Calu3 (cell line): ENCODE results near the gene TRIAP1. TPM values are rescaled to one million over a fixed set of nuclear protein-coding genes. Genes with fewer than 3 reads are reported as not detected.

ENCODE experiments used
- BruUV-seq: library from RNA; stranded (reverse); fragments of 400-500 nt; replicated peaks from 2 replicates; lab custom pipeline; 2021; lab: Mats Ljungman, UMichigan
- CTCF ChIA-PET: fragments of 300-600 bp; sonication (Branson Sonifier 250); formaldehyde crosslinking; loops from one replicate; lab custom pipeline; 2022; ENCODE audit warnings: antibody characterized with exemption; lab: Charles Lee
- DNase-seq: peaks from one replicate; pipeline ENCODE4 v3.0.0; 2022
- H3K27ac Mint-ChIP-seq: one replicate; pipeline ENCODE4 v1.8.0; 2022; ENCODE audit warnings: mixed read lengths; ENCODE audit not compliant: unreplicated experiment
- H3K27me3 Mint-ChIP-seq: one replicate; pipeline ENCODE4 v1.8.0; 2022; ENCODE audit warnings: mixed read lengths; ENCODE audit not compliant: unreplicated experiment
- H3K36me3 Mint-ChIP-seq: one replicate; pipeline ENCODE4 v1.8.0; 2022; ENCODE audit warnings: mild to moderate bottlenecking, moderate library complexity, mixed read lengths; ENCODE audit not compliant: insufficient read depth, unreplicated experiment
- H3K4me1 Mint-ChIP-seq: one replicate; pipeline ENCODE4 v1.8.0; 2022; ENCODE audit warnings: mild to moderate bottlenecking, low read depth, mixed read lengths; ENCODE audit not compliant: unreplicated experiment
- H3K4me3 Mint-ChIP-seq: one replicate; pipeline ENCODE4 v1.8.0; 2022; ENCODE audit warnings: mild to moderate bottlenecking, low read depth, moderate library complexity, mixed read lengths; ENCODE audit not compliant: unreplicated experiment
- H3K9me3 Mint-ChIP-seq: one replicate; pipeline ENCODE4 v1.8.0; 2022; ENCODE audit warnings: low read depth, mixed read lengths; ENCODE audit not compliant: unreplicated experiment
- CTCF ChIP-seq: fragments of 200-600 bp; IDR thresholded peaks from one replicate; pipeline ENCODE4 v1.8.0; 2022; ENCODE audit warnings: antibody characterized with exemption; ENCODE audit not compliant: unreplicated experiment
- intact Hi-C: fragments of 100-400 bp; cut with micrococcal nuclease; formaldehyde crosslinking; loops from one replicate; pipeline ENCODE4 v1.10.0; 2022; ENCODE audit not compliant: unreplicated experiment
- total RNA-seq: library from RNA; stranded (reverse); gene quantifications from 2 replicates; pipeline ENCODE4 v1.2.3, GENCODE V29; 2022

The TRIAP1 gene
- total RNA-seq, 1 experiment from 2014 or later, result 29.4 TPM

DNA sequence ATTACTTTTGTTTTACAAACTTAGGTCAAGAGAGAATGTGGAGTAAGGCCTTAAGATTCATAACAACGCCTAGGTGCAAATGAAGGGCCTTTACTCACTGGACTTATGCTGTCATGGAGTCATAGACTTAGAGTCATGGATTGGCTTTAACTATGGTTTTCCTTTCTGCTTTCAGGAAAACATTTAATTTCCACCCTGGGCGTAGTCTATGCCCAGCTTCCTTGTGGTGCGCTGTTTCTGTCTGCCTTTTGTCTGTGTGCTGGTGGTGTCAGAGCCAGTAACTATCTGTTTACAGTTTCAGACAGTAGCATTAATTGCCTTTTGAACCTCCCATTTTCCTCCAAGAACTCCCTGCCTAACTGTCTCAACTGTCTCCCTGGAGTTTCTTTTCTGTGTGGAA, 40.1 kb downstream of the TRIAP1 start:
- H3K9me3 Mint-ChIP-seq, result no peaks in the 10 kb centered on the region

DNA sequence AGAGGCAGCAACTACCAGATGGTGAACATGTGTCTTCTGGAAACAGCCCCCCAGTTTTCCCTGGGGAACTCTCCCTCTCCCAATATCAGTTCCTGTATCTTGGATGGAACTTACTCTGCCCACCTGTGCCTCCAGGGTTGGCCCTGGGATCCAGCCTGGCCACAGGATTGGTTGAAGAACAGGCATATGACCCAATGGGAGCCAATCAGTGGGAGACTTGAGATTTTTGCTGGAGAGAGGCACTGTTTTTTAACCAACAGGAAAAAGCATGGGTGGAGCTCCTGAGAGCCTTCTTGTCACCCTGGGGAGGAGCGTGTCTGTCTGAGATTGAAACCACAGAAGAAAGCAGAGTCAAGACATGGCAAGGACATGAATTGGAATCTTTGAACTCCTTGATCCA, 41.9 kb downstream of the TRIAP1 start:
- CTCF ChIA-PET, result no interaction called here
- H3K27ac Mint-ChIP-seq, result no peak overlapping the region
- BruUV-seq, result no TSS peak
- intact Hi-C loops, result no loop called here
- TF ChIP-seq CTCF, result no peak
- H3K4me1 Mint-ChIP-seq, result peaks cover 7% of the 10 kb centered on the region
- no peaks in the 10 kb centered on the region for H3K36me3 Mint-ChIP-seq
- no peaks in the 10 kb centered on the region for H3K9me3 Mint-ChIP-seq
- H3K4me3 Mint-ChIP-seq, result no peak overlapping the region
- DNase-seq, result no peak
- H3K27me3 Mint-ChIP-seq, result peaks cover 44% of the 10 kb centered on the region

More for the DNA sequence above, 40.1 kb downstream of the TRIAP1 start:
- Mint-ChIP-seq H3K27me3 (peaks cover 34% of the 10 kb centered on the region), H3K27ac (no peak overlapping the region), H3K4me1 (no peaks in the 10 kb centered on the region), H3K36me3 (no peaks in the 10 kb centered on the region), H3K4me3 (no peak overlapping the region)
- DNase-seq, result no peak
- TF ChIP-seq CTCF, result no peak
- CTCF ChIA-PET, result no interaction called here
- intact Hi-C loops, result no loop called here
- no TSS peak for BruUV-seq

DNA sequence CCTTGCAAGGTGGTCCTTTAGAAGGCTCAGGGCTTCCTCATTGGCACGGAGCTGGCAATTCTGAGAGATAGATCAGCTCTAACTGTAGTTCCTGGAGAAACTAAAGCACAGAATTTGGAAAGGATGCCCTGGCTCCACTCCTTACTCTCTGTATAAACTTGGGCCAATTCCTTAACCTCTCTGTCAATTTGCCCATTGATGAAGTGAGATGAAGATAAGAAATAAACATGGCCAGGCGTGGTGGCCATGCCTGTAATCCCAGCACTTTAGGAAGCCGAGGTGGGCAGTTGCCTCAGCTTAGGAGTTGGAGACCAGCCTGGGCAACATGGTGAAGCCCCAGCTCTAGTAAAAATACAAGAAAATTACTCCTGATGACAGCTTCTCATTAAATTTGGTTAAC, 42.3 kb downstream of the TRIAP1 start:
- Mint-ChIP-seq H3K4me1 (peaks cover 8% of the 10 kb centered on the region), H3K27ac (no peak overlapping the region), H3K4me3 (no peak overlapping the region), H3K36me3 (no peaks in the 10 kb centered on the region), H3K9me3 (no peaks in the 10 kb centered on the region), H3K27me3 (peaks cover 45% of the 10 kb centered on the region)
- no TSS peak for BruUV-seq
- intact Hi-C loops, result no loop called here
- TF ChIP-seq CTCF, result no peak
- no peak for DNase-seq
- CTCF ChIA-PET, result interaction anchor here (0.6 kb wide), 1 partner anchor 25 kb away, joined by 4 read pairs; no protein-coding TSS in a partner anchor

DNA sequence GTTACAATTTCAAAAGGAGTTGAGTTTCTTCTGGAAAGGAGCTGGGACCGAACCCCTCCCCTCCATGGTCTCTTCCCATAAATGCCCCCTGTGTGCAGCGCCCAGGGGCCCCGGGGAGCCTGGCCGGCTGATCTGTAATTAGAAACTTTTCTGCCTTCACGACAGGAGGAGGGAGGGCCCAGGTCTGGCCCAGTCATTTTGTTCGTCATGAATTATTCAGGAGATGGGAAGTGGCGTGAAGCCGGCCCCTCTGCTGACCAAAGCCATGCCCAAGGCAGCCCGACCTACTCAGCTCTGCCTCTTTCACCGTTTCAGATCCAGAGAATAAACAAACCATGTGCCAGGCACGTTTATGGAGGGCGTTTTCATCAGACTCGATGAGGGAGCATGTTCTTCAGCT, 44.0 kb downstream of the TRIAP1 start:
- no peak overlapping the region for H3K27ac Mint-ChIP-seq
- no peak overlapping the region for H3K4me3 Mint-ChIP-seq
- peaks cover 5% of the 10 kb centered on the region for H3K36me3 Mint-ChIP-seq

More for the DNA sequence above, 44.0 kb downstream of the TRIAP1 start:
- peaks cover 16% of the 10 kb centered on the region for H3K4me1 Mint-ChIP-seq
- DNase-seq, result no peak
- intact Hi-C loops, result no loop called here
- no TSS peak for BruUV-seq
- TF ChIP-seq CTCF, result no peak
- H3K27me3 Mint-ChIP-seq, result peaks cover 59% of the 10 kb centered on the region
- H3K9me3 Mint-ChIP-seq, result no peaks in the 10 kb centered on the region
- CTCF ChIA-PET, result interaction anchor here (0.6 kb wide), 1 partner anchor 16 kb away, joined by 4 read pairs; no protein-coding TSS in a partner anchor
